Measurements from ENCODE around the gene OR1S1. TPM values are rescaled to one million over a fixed set of nuclear protein-coding genes. Genes with fewer than 3 reads are reported as not detected.

Gene OR1S1
- total and polyA plus RNA-seq, 2 experiments from 2014 or later = not detected

DNA sequence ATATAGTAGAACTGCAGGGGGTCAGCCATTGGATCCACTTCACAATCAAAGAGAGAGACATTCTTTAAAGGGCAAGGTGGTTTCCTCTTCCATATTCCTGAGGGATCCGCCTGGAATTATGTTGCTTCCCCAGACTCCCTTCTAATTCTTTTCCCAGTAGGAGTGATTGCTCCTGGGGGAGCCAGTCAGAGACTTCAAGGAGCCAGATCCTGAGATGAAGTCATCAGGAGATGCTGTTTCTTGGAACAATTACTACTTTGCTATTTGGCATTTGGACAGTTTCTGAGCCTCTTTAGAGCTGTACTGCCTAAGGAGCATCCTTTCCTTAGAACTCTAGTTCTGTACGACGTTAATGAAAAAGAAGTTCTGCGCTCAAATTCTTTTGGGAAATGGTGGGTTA is 25.6 kb upstream of the OR1S1 start (continued):
- TF ChIP-seq, protein P1, sequence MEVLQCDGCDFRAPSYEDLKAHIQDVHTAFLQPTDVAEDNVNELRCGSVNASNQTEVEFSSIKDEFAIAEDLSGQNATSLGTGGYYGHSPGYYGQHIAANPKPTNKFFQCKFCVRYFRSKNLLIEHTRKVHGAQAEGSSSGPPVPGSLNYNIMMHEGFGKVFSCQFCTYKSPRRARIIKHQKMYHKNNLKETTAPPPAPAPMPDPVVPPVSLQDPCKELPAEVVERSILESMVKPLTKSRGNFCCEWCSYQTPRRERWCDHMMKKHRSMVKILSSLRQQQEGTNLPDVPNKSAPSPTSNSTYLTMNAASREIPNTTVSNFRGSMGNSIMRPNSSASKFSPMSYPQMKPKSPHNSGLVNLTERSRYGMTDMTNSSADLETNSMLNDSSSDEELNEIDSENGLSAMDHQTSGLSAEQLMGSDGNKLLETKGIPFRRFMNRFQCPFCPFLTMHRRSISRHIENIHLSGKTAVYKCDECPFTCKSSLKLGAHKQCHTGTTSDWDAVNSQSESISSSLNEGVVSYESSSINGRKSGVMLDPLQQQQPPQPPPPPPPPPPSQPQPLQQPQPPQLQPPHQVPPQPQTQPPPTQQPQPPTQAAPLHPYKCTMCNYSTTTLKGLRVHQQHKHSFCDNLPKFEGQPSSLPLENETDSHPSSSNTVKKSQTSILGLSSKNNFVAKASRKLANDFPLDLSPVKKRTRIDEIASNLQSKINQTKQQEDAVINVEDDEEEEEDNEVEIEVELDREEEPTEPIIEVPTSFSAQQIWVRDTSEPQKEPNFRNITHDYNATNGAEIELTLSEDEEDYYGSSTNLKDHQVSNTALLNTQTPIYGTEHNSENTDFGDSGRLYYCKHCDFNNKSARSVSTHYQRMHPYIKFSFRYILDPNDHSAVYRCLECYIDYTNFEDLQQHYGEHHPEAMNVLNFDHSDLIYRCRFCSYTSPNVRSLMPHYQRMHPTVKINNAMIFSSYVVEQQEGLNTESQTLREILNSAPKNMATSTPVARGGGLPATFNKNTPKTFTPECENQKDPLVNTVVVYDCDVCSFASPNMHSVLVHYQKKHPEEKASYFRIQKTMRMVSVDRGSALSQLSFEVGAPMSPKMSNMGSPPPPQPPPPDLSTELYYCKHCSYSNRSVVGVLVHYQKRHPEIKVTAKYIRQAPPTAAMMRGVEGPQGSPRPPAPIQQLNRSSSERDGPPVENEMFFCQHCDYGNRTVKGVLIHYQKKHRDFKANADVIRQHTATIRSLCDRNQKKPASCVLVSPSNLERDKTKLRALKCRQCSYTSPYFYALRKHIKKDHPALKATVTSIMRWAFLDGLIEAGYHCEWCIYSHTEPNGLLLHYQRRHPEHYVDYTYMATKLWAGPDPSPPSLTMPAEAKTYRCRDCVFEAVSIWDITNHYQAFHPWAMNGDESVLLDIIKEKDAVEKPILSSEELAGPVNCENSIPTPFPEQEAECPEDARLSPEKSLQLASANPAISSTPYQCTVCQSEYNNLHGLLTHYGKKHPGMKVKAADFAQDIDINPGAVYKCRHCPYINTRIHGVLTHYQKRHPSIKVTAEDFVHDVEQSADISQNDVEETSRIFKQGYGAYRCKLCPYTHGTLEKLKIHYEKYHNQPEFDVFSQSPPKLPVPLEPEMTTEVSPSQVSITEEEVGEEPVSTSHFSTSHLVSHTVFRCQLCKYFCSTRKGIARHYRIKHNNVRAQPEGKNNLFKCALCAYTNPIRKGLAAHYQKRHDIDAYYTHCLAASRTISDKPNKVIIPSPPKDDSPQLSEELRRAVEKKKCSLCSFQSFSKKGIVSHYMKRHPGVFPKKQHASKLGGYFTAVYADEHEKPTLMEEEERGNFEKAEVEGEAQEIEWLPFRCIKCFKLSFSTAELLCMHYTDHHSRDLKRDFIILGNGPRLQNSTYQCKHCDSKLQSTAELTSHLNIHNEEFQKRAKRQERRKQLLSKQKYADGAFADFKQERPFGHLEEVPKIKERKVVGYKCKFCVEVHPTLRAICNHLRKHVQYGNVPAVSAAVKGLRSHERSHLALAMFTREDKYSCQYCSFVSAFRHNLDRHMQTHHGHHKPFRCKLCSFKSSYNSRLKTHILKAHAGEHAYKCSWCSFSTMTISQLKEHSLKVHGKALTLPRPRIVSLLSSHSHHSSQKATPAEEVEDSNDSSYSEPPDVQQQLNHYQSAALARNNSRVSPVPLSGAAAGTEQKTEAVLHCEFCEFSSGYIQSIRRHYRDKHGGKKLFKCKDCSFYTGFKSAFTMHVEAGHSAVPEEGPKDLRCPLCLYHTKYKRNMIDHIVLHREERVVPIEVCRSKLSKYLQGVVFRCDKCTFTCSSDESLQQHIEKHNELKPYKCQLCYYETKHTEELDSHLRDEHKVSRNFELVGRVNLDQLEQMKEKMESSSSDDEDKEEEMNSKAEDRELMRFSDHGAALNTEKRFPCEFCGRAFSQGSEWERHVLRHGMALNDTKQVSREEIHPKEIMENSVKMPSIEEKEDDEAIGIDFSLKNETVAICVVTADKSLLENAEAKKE (CRISPR knock-in tag; IDR thresholded peaks at IDR 0.05) = no peak
- TF ChIP-seq, protein P2, sequence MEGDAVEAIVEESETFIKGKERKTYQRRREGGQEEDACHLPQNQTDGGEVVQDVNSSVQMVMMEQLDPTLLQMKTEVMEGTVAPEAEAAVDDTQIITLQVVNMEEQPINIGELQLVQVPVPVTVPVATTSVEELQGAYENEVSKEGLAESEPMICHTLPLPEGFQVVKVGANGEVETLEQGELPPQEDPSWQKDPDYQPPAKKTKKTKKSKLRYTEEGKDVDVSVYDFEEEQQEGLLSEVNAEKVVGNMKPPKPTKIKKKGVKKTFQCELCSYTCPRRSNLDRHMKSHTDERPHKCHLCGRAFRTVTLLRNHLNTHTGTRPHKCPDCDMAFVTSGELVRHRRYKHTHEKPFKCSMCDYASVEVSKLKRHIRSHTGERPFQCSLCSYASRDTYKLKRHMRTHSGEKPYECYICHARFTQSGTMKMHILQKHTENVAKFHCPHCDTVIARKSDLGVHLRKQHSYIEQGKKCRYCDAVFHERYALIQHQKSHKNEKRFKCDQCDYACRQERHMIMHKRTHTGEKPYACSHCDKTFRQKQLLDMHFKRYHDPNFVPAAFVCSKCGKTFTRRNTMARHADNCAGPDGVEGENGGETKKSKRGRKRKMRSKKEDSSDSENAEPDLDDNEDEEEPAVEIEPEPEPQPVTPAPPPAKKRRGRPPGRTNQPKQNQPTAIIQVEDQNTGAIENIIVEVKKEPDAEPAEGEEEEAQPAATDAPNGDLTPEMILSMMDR (conservative IDR thresholded peaks at IDR 0.05; ENCODE audit: low read depth in 2 of 2) = no peak

DNA sequence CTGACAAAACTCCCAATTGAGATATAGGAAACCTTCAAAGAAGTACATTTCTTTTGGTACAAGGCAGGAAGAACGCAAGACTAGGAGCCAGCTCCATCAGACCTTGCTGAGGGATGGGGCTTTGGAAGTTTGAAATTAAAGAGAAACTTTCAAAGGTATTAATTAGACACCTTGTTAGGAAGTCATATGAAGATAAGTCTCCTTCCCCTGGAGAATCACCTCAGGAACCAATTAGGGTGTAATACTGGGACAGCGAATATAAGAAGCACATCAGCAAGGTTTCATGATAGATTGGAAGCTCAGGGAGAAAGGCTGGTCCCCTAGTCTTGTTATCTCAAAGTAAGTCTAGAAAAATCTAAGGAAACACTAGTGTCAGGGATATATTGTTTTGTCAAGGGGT is 23.8 kb upstream of the OR1S1 start, which contains the start of gene OR9Q2:
Gene OR9Q2 (plus strand): TSS at position 301 of the 400 bp plus-strand sequence. CDS start 1,421 bp downstream, outside the sequence.
- no peak for ATAC-seq
- TF ChIP-seq, protein P3, sequence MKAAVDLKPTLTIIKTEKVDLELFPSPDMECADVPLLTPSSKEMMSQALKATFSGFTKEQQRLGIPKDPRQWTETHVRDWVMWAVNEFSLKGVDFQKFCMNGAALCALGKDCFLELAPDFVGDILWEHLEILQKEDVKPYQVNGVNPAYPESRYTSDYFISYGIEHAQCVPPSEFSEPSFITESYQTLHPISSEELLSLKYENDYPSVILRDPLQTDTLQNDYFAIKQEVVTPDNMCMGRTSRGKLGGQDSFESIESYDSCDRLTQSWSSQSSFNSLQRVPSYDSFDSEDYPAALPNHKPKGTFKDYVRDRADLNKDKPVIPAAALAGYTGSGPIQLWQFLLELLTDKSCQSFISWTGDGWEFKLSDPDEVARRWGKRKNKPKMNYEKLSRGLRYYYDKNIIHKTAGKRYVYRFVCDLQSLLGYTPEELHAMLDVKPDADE (IDR thresholded peaks at IDR 0.05) = no peak
- TF ChIP-seq CREB1 (CRISPR knock-in tag; IDR thresholded peaks at IDR 0.05; ENCODE audit: low read depth) (no peak), STAT1 (IDR thresholded peaks at IDR 0.05; ENCODE audit: unreplicated experiment) (no peak), ZNF331 (CRISPR knock-in tag; IDR thresholded peaks at IDR 0.05; ENCODE audit: low read depth) (no peak), JUNB (IDR thresholded peaks at IDR 0.05; ENCODE audit: unreplicated experiment) (no peak), NANOG (IDR thresholded peaks at IDR 0.05; ENCODE audit: borderline replicate concordance) (no peak), POLR2AphosphoS5 (IDR thresholded peaks at IDR 0.05; ENCODE audit: low read depth) (no peak), EZH2phosphoT487 (IDR thresholded peaks at IDR 0.05; ENCODE audit: unreplicated experiment) (no peak)
- TF ChIP-seq, protein P4, sequence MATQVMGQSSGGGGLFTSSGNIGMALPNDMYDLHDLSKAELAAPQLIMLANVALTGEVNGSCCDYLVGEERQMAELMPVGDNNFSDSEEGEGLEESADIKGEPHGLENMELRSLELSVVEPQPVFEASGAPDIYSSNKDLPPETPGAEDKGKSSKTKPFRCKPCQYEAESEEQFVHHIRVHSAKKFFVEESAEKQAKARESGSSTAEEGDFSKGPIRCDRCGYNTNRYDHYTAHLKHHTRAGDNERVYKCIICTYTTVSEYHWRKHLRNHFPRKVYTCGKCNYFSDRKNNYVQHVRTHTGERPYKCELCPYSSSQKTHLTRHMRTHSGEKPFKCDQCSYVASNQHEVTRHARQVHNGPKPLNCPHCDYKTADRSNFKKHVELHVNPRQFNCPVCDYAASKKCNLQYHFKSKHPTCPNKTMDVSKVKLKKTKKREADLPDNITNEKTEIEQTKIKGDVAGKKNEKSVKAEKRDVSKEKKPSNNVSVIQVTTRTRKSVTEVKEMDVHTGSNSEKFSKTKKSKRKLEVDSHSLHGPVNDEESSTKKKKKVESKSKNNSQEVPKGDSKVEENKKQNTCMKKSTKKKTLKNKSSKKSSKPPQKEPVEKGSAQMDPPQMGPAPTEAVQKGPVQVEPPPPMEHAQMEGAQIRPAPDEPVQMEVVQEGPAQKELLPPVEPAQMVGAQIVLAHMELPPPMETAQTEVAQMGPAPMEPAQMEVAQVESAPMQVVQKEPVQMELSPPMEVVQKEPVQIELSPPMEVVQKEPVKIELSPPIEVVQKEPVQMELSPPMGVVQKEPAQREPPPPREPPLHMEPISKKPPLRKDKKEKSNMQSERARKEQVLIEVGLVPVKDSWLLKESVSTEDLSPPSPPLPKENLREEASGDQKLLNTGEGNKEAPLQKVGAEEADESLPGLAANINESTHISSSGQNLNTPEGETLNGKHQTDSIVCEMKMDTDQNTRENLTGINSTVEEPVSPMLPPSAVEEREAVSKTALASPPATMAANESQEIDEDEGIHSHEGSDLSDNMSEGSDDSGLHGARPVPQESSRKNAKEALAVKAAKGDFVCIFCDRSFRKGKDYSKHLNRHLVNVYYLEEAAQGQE (IDR thresholded peaks at IDR 0.05; ENCODE audit: unreplicated experiment) = no peak
- TF ChIP-seq, protein P2 (conservative IDR thresholded peaks at IDR 0.05; ENCODE audit: low read depth in 2 of 2) = no peak

More for the DNA sequence above, 23.8 kb upstream of the OR1S1 start, which contains the start of gene OR9Q2:
- Histone ChIP-seq H3K79me2 (replicated peaks; ENCODE audit: insufficient read depth) (no peaks in the 10 kb centered on the region), H3K4me1 (ENCODE audit: insufficient read depth) (no peaks in the 10 kb centered on the region), H3K27ac (ENCODE audit: low read depth) (no peak within 1 kb of the TSS), H2AFZ (no peak within 1 kb of the TSS), H3K4me2 (no peak within 1 kb of the TSS), H3F3A (replicated peaks; ENCODE audit: low read depth) (no peaks in the 10 kb centered on the region), H3K9me2 (ENCODE audit: insufficient read depth) (peaks cover 31% of the 10 kb centered on the region), H3K4me3 (no peak within 1 kb of the TSS), H4K20me1 (replicated peaks; ENCODE audit: insufficient read depth) (no peaks in the 10 kb centered on the region), H3K36me3 (ENCODE audit: insufficient read depth) (no peaks in the 10 kb centered on the region), H3K27me3 (ENCODE audit: insufficient read depth) (no peaks in the 10 kb centered on the region)
- H3K4me3 Mint-ChIP-seq = no peak within 1 kb of the TSS
- H3K27ac Mint-ChIP-seq = no peak within 1 kb of the TSS
- DNase-seq (ENCODE audit: low spot score) = no peak
- H3K4me1 Mint-ChIP-seq = peaks cover 2% of the 10 kb centered on the region; the same call in 1 of the 3 replicates
- H3K36me3 Mint-ChIP-seq (ENCODE audit: low read depth) = no peaks in the 10 kb centered on the region
- no peaks in the 10 kb centered on the region; the same call in 2 of the 3 replicates for H3K9me3 Mint-ChIP-seq
- H3K27me3 Mint-ChIP-seq (ENCODE audit: insufficient read depth, low read depth, poor library complexity) = no peaks in the 10 kb centered on the region

Data from GM23338 (cell line).